Keratinocyte (primary cell): ENCODE data around the gene MAPRE3.

Experiments
- CTCF ChIP-seq, 3 experiments: IDR thresholded peaks in 1 of 3; conservative IDR thresholded peaks in 1 of 3; optimal IDR thresholded peaks in 1 of 3; 2 replicates in 2 of 3; 3 replicates in 1 of 3; pipeline versions ENCODE3 to v1.5.1; 2011; ENCODE audit warnings: low read length in 3 of 3, mild to moderate bottlenecking in 3 of 3, moderate library complexity in 2 of 3, control low read depth in 1 of 3, inconsistent platforms in 1 of 3; ENCODE audit not compliant: insufficient read depth in 2 of 3; ENCODE audit errors: extremely low read depth in 1 of 3
- EZH2 ChIP-seq: IDR thresholded peaks from one replicate; pipeline ENCODE4 v1.6.1; 2012; ENCODE audit warnings: inconsistent platforms, mild to moderate bottlenecking, low read length, moderate library complexity

GRCh38 chr2:26993768-26994167, 23.3 kb downstream of the MAPRE3 start:
- TF ChIP-seq CTCF (optimal IDR thresholded peaks at IDR 0.05 in 1 of 3, IDR thresholded peaks at IDR 0.05 in 1 of 3, conservative IDR thresholded peaks at IDR 0.05 in 1 of 3; ENCODE audit: extremely low read depth in 1 of 3, insufficient read depth in 2 of 3, low read length in 3 of 3) (no peak), EZH2 (no peak)
